Measurements from ENCODE around the gene GLI3.

The GLI3 gene

DNA sequence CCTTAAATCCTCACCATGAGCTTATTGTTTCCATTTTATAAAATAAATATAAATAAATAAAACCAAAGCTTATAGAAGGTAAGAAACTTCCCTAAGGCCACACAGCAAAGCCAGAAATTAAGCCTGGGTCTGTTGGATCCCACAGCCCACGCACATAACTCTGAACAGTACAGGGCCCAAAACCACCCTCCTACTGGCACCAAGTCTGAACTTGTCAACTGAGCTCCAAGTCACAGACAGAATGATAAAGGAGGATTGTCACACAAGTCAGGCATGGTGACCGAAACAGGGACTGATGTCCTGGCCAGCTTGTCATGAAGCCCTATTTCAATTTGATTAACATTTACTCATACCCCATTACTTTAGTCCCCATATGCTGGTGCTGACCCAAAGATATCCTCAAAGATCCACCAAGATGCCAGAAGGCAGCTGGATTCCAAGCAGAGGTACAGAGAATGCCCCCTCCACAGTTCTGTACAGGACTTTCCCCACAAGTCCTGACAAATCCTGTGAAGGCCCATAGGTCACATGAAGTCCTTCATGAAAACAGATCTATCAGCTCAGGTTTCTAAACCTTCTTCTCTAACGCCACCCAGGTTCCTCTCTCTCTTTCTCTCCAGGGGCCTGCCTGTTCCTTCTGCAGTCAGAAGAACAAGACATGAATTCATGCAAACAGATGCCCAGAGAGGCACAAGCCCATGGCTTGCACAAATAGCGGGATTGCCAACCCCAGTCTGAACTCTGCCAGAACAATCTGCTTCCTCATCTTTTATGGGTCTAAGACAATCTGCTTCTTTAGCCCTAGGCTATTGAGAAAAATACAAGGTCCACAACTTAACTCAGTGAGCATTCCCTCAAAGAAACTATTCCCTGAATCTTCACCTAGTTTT lies 60.9 kb downstream of the GLI3 start:
- DNase-seq (ENCODE audit: low read depth, low spot score) = no peak

- no peak for DNase-seq (ENCODE audit: low read depth, low spot score)
These were observed 62.6 kb downstream of the GLI3 start for GRCh38 chr7:42174391-42174912.

- DNase-seq (ENCODE audit: low read depth, low spot score) = no peak
These were observed 66.3 kb downstream of the GLI3 start for GRCh38 chr7:42170724-42171123.

DNA sequence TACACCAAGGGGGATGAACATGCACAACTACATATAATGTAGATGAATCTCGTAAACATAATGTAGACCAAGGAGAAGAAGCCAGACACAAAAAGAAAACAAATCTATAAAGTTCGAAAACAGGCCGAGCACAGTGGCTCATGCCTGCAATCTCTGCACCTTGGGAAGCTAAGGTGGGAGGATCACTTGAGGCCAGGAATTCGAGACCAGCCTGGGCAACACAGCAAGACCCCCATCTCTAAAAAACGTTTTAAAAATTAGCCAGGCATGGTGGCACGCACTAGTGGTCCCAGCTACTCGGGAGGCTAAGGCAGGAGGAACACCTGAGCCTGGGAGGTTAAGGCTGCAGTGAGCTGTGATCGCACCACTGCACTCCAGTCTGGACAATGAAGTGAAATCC lies 68.5 kb downstream of the GLI3 start:
- no peak for DNase-seq (ENCODE audit: low read depth, low spot score)

GRCh38 chr7:42167631-42168236 lies 69.3 kb downstream of the GLI3 start:
- no peak for DNase-seq (ENCODE audit: low read depth, low spot score)

GRCh38 chr7:42167206-42167605 lies 69.8 kb downstream of the GLI3 start:
- no peak for DNase-seq (ENCODE audit: low read depth, low spot score)

DNA sequence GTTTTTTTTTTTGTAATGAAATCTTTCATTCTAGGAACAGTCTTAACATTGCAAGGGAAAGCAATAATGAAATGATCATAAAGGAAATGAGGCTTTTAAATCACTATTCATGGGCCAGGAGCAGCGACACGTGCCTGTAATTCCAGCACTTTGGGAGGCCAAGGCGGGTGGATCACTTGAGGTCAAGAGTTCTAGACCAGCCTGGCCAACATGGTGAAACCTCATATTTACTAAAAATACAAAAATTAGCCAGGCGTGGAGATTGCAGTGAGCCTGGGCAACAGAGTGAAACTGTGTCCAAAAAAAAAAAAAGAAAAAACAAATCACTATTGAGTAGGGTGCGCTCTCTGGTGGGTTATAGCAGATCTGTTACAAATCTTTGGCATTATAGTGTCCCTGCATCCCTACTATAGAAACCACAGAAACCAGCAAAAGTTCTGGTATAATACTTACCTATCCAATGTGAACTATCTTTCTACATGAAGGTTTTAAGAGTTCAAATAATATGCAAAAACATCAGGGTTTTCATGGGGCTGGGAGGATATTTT lies 72.1 kb downstream of the GLI3 start:
- no peak for DNase-seq (ENCODE audit: low read depth, low spot score)

DNA sequence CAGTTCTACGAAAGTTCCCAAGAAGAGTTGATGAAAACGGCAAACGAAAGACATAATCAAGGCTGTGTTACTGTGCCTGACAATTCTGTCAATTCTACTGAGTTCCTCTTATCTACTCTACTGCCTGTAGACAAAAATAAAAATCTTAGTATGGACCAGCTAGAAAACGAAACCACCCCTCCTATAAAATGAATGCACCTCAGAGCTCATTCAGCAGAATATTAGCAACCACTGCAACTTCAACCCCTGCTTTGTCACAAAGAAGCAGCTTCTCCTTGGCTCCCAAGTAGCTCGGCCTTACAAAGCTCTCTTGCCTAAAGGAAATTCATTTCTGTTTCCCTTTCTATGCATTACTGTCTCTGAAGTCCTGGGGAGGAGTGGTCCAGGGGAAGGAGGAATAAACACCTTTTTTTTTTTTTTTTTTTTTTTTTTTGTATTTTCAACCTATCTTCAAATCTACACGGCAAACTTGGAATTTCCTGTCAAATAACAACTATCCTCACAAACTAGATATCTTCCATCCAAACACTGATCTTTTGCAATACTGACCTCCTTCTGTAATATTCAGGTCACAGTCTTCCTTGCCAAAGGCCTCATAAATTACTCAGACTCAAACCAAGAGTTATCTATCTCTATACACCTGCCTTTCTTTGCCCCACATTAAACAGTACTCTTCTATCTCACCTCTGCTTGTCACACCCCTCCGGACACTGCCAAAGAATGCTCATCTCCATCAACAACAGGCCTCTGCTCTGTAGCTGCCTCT lies 74.3 kb downstream of the GLI3 start:
- no peak for DNase-seq (ENCODE audit: low read depth, low spot score)

- DNase-seq (ENCODE audit: low read depth, low spot score) = no peak
These were observed 75.3 kb downstream of the GLI3 start for GRCh38 chr7:42161719-42162118.

- no peak for DNase-seq (ENCODE audit: low read depth, low spot score)
These were observed 75.9 kb downstream of the GLI3 start for GRCh38 chr7:42161110-42161509.

- no peak for DNase-seq (ENCODE audit: low read depth, low spot score)
These were observed 77.9 kb downstream of the GLI3 start for GRCh38 chr7:42159130-42159529.

DNA sequence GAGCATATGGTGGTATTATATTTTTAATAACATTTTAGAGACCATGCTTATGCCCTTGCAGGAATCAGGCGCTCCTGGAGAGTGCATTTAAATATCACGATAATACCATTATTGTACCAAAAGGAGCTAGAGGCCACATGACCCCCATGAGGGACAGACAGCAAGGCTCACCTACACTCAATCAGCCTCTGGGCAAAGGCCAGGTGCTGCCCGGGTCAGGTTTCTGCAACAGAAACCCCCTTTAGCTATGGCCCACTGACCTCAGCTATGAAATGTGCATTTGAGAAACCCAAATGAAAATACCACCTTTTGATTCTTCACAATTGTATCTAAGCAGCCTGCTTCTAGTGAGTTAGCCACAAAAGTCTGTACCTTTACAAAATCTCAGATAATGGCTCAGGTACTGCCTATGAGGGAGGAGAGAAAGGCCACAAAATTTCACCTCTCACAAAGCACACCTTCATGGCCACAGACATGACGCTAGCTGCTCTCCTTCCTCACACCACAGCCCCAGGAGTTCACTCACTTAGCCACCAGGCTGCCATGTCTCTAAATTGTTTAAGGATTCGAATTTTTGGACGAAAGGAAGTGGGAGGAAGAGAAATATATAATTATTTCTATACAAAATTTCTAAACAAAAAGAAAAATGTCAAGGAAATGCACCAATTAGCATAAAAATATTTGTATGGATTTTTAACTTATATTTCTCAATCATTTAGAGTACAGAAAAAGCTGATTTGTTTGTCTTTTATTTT lies 79.9 kb downstream of the GLI3 start:
- no peak for DNase-seq (ENCODE audit: low read depth, low spot score)

- peak; percentile 39 for DNase-seq (ENCODE audit: low read depth, low spot score)
These were observed 80.6 kb downstream of the GLI3 start for GRCh38 chr7:42156291-42156865.

DNA sequence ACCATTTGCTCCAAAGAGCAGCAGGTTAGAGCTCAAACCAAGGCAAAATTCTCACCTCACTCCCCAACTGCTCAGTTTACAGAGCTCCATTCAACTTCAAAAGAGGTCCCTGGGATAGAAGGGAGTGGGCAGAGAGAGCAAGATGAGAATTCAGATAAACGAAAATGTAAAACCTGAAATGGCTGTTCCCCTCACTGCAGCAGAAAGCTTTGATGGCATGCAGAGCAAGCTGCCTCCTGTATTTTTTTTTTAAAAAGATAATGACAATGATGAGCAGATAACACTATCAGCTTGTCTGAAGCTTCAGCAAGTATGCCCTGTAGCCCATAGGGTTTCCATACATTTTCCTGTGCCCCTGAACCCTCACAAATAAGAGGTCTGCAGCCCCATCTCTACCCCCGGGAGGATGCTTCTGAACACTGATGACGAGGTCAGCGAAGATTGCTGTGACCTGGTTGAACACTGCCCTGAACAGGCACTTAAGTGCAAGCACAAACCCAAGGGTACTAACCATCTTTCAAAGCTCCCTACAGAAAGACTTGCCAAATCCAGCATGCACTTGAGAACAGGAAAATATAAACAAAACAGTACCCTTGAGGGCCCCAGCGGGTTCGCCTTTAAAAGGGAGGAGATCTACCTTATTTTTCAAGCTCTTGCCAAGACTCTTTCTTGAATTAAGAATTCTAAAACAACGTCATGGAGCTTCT lies 81.3 kb downstream of the GLI3 start:
- DNase-seq (ENCODE audit: low read depth, low spot score) = peak; percentile 43

DNA sequence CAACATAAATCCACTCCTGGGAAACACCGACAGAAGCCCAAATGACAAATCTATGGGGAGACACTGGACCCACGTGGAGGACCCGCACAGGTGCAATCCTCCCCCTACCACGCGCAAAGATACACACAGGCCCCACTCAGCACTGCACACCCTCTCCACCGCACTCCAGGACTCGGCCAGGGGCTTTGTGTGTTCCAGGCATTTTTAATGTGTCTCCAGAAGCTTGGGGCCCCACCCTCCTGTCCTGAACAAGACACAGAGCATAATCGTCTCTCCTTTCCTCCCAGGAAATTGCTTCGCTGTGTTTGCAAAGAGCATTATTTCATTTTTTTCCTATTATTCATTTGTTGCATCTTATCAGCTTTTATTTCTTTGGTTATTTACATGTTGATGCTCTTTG lies 82.8 kb downstream of the GLI3 start:
- DNase-seq (ENCODE audit: low read depth, low spot score) = no peak

DNA sequence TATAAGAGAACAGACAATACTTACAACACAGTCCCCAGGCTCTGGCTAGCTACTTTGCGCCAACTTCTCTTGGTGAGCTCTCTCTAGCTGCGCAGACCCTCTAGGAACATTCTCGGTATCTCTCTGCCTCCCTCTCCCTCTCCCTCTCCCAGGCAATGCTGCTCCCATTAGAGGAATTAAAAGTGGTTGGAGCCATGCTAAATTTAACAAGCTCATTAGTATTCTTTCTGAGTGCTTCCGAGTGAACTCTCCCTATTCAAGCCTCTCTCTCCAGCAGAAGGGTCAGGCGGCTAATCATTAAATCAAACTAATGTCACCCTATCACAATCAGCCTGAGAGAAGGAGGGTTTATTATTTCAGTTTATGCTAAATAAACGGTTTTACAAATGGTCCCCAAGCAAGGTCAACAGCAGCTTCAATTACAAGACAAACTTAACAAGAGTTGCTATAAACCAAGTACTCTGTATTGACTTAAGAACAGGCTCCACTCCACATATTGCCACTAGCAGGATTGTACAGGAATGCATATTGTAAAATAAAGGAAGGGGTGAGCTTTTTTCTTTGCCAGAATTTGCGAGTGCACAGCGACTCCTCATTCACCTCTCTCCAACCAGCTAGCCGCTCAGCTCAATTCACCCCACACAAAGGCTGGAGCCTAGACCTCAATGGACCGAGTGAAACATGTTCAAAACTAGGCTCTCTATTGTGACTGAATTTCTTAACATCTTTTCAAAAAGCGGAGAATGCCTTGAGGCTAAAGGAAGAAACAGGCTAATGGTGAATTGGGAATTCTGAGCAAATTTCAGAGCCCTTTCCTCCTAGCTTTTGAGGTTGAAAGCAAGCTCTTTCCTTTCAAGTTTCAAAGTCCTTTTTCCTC lies 84.4 kb downstream of the GLI3 start:
- DNase-seq (ENCODE audit: low read depth, low spot score) = peak; percentile 39

DNA sequence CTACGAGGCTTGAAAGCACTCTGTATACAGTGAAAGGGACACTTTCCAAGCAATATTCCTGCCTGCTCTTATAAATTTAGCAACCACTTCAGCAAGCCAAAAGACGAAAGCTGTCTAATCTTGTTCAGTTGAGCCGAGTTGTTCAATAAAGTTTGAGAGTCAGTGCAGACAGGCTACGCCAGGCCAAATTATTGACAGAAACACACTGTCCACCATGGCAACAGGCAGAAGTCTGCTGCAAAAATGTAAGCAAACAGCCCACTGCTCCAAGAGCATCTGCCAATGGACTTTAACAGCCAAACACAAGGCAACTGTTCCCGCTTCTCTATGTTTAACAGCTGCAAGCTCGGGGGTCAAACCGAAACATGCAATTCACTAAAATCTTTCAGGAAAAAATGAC lies 85.7 kb downstream of the GLI3 start:
- peak; percentile 23 for DNase-seq (ENCODE audit: low read depth, low spot score)

DNA sequence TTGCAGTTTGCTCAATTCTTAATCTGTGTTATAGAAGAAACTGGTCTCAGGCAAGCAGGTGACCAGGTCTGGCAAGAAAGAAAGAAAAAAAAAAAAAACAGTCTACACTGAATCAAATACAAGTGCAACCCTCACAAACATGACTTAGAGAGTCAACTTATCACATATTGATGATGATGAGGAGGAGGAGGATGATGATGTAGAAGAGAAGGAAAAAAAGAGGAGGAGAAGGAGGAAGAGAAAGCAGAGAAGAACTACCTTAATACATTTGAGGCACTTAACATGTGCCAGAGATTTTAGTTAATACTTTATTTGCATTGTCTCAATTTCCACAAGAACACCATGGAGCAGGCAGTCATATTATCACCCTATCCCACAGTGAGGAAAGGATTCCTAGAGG lies 91.5 kb downstream of the GLI3 start:
- no peak for DNase-seq (ENCODE audit: low read depth, low spot score)

- no peak for DNase-seq (ENCODE audit: low read depth, low spot score)
These were observed 92.4 kb downstream of the GLI3 start for GRCh38 chr7:42144604-42145003.
